IMR-90 (cell line): ENCODE results near the gene ATP5MC3. TPM values are rescaled to one million over a fixed set of nuclear protein-coding genes. Genes with fewer than 3 reads are reported as not detected.

Experiments
- ATAC-seq: fragments of 200-7000 bp; cut with Tn5 transposase; 2 replicates; pipeline ENCODE4 v1.9.1; 2020; ENCODE audit warnings: low read depth, mild to moderate bottlenecking, moderate library complexity
- Bru-seq: library from RNA; stranded (reverse); fragments of 400-500 nt; gene quantifications from one replicate; lab custom pipeline; 2021; lab: Mats Ljungman, UMichigan
- BruChase-seq, 2 experiments: library from RNA; stranded (reverse); fragments of 400-500 nt; gene quantifications; one replicate each; lab custom pipeline; 2021; lab: Mats Ljungman, UMichigan
- BruUV-seq: library from RNA; stranded (reverse); fragments of 400-500 nt; replicated peaks from 2 replicates; lab custom pipeline; 2021; lab: Mats Ljungman, UMichigan
- CTCF ChIA-PET: fragments of 300-600 bp; formaldehyde crosslinking; extraction: SDS; loops from one replicate; lab custom pipeline; 2021; ENCODE audit warnings: antibody characterized with exemption; lab: Yijun Ruan, JAX
- POLR2A ChIA-PET: fragments of 300-600 bp; sonication (Branson Sonifier 250); formaldehyde crosslinking; loops from one replicate; lab custom pipeline; 2022; ENCODE audit warnings: antibody characterized with exemption; ENCODE audit not compliant: unreplicated experiment; lab: Charles Lee
- DNase-seq: peaks from one replicate; pipeline ENCODE4 v3.0.0; 2013
- H2AFZ ChIP-seq: replicated peaks from 2 replicates; pipeline ENCODE3; 2013; ENCODE audit warnings: low read length, mild to moderate bottlenecking; ENCODE audit not compliant: poor library complexity
- H2AK5ac ChIP-seq: 2 replicates; pipeline ENCODE4 v1.6.1; 2013; ENCODE audit warnings: low read depth, low read length, inconsistent platforms
- H2AK9ac ChIP-seq: replicated peaks from 2 replicates; pipeline ENCODE3; 2013; ENCODE audit warnings: mild to moderate bottlenecking, low read depth, low read length, moderate library complexity; ENCODE audit not compliant: poor library complexity
- H2BK120ac ChIP-seq: 2 replicates; pipeline ENCODE4 v1.6.1; 2013; ENCODE audit warnings: low read depth, low read length, inconsistent platforms
- H2BK15ac ChIP-seq: 3 replicates; pipeline ENCODE4 v1.6.1; 2013; ENCODE audit warnings: low read depth, low read length, inconsistent platforms
- H2BK20ac ChIP-seq: 2 replicates; pipeline ENCODE4 v1.6.1; 2013; ENCODE audit warnings: low read depth, mild to moderate bottlenecking, inconsistent platforms, low read length, moderate library complexity
- H2BK5ac ChIP-seq: 2 replicates; pipeline ENCODE4 v1.6.1; 2013; ENCODE audit warnings: mild to moderate bottlenecking, low read depth, low read length, inconsistent platforms; ENCODE audit not compliant: poor library complexity, severe bottlenecking
- H3K14ac ChIP-seq: replicated peaks from 2 replicates; pipeline ENCODE4 v1.6.1; 2013; ENCODE audit warnings: low read depth, low read length, inconsistent platforms
- H3K18ac ChIP-seq: 2 replicates; pipeline ENCODE4 v1.6.1; 2013; ENCODE audit warnings: low read depth, low read length, control low read depth
- H3K23ac ChIP-seq: 2 replicates; pipeline ENCODE4 v1.6.1; 2013; ENCODE audit warnings: low read depth, low read length, inconsistent platforms
- H3K27ac ChIP-seq: 2 replicates; pipeline ENCODE4 v1.5.1; 2013; ENCODE audit warnings: mild to moderate bottlenecking, control low read depth, low read length; ENCODE audit not compliant: insufficient read depth
- H3K27me3 ChIP-seq: 2 replicates; pipeline ENCODE4 v1.6.1; 2013; ENCODE audit warnings: low read length; ENCODE audit not compliant: control insufficient read depth, insufficient read depth
- H3K36me3 ChIP-seq: 2 replicates; pipeline ENCODE4 v1.6.1; 2013; ENCODE audit warnings: low read length, mixed read lengths; ENCODE audit not compliant: control insufficient read depth, insufficient read depth
- H3K4ac ChIP-seq: 2 replicates; pipeline ENCODE4 v1.6.1; 2013; ENCODE audit warnings: low read depth, low read length, inconsistent platforms
- H3K4me1 ChIP-seq: 2 replicates; pipeline ENCODE4 v1.6.1; 2013; ENCODE audit warnings: low read length, mixed read lengths; ENCODE audit not compliant: control insufficient read depth, insufficient read depth
- H3K4me2 ChIP-seq: 2 replicates; pipeline ENCODE4 v1.6.1; 2013; ENCODE audit warnings: low read depth, mild to moderate bottlenecking, control low read depth, low read length, moderate library complexity
- H3K4me3 ChIP-seq: 2 replicates; pipeline ENCODE4 v1.5.1; 2013; ENCODE audit warnings: low read depth, mild to moderate bottlenecking, control low read depth, low read length, moderate library complexity; ENCODE audit not compliant: insufficient read depth
- H3K56ac ChIP-seq: 2 replicates; pipeline ENCODE4 v1.6.1; 2013; ENCODE audit warnings: low read length, inconsistent platforms; ENCODE audit not compliant: insufficient read depth; ENCODE audit errors: extremely low read depth
- H3K79me1 ChIP-seq, 2 experiments: 2 replicates each; pipeline ENCODE4 v1.6.1; 2013; ENCODE audit warnings: low read length in 2 of 2, inconsistent platforms in 1 of 2, low read depth in 1 of 2
- H3K9ac ChIP-seq: 2 replicates; pipeline ENCODE4 v1.6.1; 2013; ENCODE audit warnings: low read depth, low read length, control low read depth
- H3K9me1 ChIP-seq: 2 replicates; pipeline ENCODE4 v1.6.1; 2013; ENCODE audit warnings: low read length, inconsistent platforms; ENCODE audit not compliant: insufficient read depth
- H3K9me3 ChIP-seq: 2 replicates; pipeline ENCODE4 v1.6.1; 2013; ENCODE audit warnings: low read length; ENCODE audit not compliant: control insufficient read depth, insufficient read depth
- H4K20me1 ChIP-seq: 2 replicates; pipeline ENCODE4 v1.6.1; 2013; ENCODE audit warnings: low read length, inconsistent platforms; ENCODE audit not compliant: insufficient read depth
- H4K5ac ChIP-seq: 2 replicates; pipeline ENCODE4 v1.6.1; 2013; ENCODE audit warnings: mild to moderate bottlenecking, low read depth, low read length, control low read depth
- H4K8ac ChIP-seq, 2 experiments: 2 replicates each; pipeline ENCODE4 v1.6.1; 2013; ENCODE audit warnings: low read depth in 2 of 2, low read length in 2 of 2, control low read depth in 1 of 2, inconsistent platforms in 1 of 2
- H4K91ac ChIP-seq: 2 replicates; pipeline ENCODE4 v1.6.1; 2013; ENCODE audit warnings: low read depth, low read length, inconsistent platforms; ENCODE audit not compliant: insufficient read depth
- CEBPB ChIP-seq: IDR thresholded peaks from 2 replicates; pipeline ENCODE4 v1.6.1; 2012; ENCODE audit warnings: low read depth, low read length, improper control_type of control experiment
- CTCF ChIP-seq: conservative IDR thresholded peaks from 2 replicates; pipeline ENCODE4 v1.5.1; 2012; ENCODE audit warnings: mild to moderate bottlenecking, low read depth, low read length, improper control_type of control experiment
- ELK1 ChIP-seq: fragments of 150-350 bp; IDR thresholded peaks from 2 replicates; pipeline ENCODE4 v1.6.1; 2016; ENCODE audit warnings: low read depth, mild to moderate bottlenecking, low read length, moderate library complexity, borderline replicate concordance
- FOS ChIP-seq: fragments of 150-350 bp; IDR thresholded peaks from 2 replicates; pipeline ENCODE4 v1.6.1; 2016; ENCODE audit warnings: low read depth, low read length
- MAZ ChIP-seq: IDR thresholded peaks from 2 replicates; pipeline ENCODE4 v1.6.1; 2012; ENCODE audit warnings: low read depth, mild to moderate bottlenecking, low read length, improper control_type of control experiment, moderate library complexity, borderline replicate concordance
- MXI1 ChIP-seq: IDR thresholded peaks from 2 replicates; pipeline ENCODE4 v1.6.1; 2012; ENCODE audit warnings: low read depth, mild to moderate bottlenecking, low read length, moderate library complexity, borderline replicate concordance
- NFE2L2 ChIP-seq: fragments of 150-350 bp; IDR thresholded peaks from 2 replicates; pipeline ENCODE4 v1.6.1; 2016; ENCODE audit warnings: low read depth, mild to moderate bottlenecking, low read length
- RAD21 ChIP-seq: IDR thresholded peaks from 2 replicates; pipeline ENCODE4 v1.6.1; 2012; ENCODE audit warnings: low read length, improper control_type of control experiment
- RCOR1 ChIP-seq: IDR thresholded peaks from 2 replicates; pipeline ENCODE4 v1.6.1; 2012; ENCODE audit warnings: mild to moderate bottlenecking, low read length, improper control_type of control experiment; ENCODE audit not compliant: insufficient replicate concordance
- WGBS, 2 experiments: methylation state at CpG; one replicate each; pipeline versions ENCODE4 v1.1.5 to v1.1.7; 2013; ENCODE audit warnings: missing lambda C conversion rate in 2 of 2; ENCODE audit not compliant: insufficient read length in 1 of 2; ENCODE audit errors: extremely low coverage in 2 of 2; 5-methylcytosine and 5-hydroxymethylcytosine counted together
- dilution Hi-C: fragments of 300-500 bp; cut with HindIII; formaldehyde crosslinking; loops from one replicate; pipeline ENCODE4 v1.14.3; 2018; ENCODE audit warnings: low sequenced_read_pairs; ENCODE audit not compliant: unreplicated experiment
- in situ Hi-C: fragments of 300-500 bp; cut with MboI; formaldehyde crosslinking; loops from 3 replicates; pipeline ENCODE4 v1.14.3; 2019; ENCODE audit warnings: low sequenced_read_pairs, inconsistent platforms, mixed read lengths
- intact Hi-C: fragments of 100-400 bp; cut with micrococcal nuclease; formaldehyde crosslinking; loops from 2 replicates; pipeline ENCODE4 v1.10.0; 2022
- long read RNA-seq: library from polyadenylated mRNA; unstranded; transcript quantifications from one replicate; pipeline ENCODE4 v2.0.0, GENCODE V29; 2021; ENCODE audit not compliant: unreplicated experiment
- polyA plus RNA-seq, 3 experiments: library from polyadenylated mRNA; depleted of rRNA; stranded (reverse); fragments of >200 nt; gene quantifications; 2 replicates each; pipeline ENCODE4 v1.2.3, GENCODE V29; 2012; ENCODE audit warnings: low replicate concordance in 1 of 3
- total RNA-seq: library from RNA; depleted of rRNA; stranded (reverse); fragments of >200 nt; gene quantifications from 2 replicates; pipeline ENCODE4 v1.2.3, GENCODE V29; 2012; rRNA removed
- TF ChIP-seq, protein P1 (sequence below): fragments of 150-350 bp; IDR thresholded peaks from 2 replicates; pipeline ENCODE4 v1.6.1; 2017; ENCODE audit warnings: mild to moderate bottlenecking, antibody characterized with exemption, low read length, low read depth

Gene ATP5MC3
- total RNA-seq (167 and 226 TPM in 2 replicates), polyA plus RNA-seq (2012; rRNA removed) (365 and 385 TPM in 2 replicates), Bru-seq, nascent RNA (percentile 81 among the genes with signal in this experiment), BruChase-seq, experiment 1, labeled RNA remaining after a 6-hour chase (percentile 83 among the genes with signal in this experiment), BruChase-seq, experiment 2, labeled RNA remaining after a 2-hour chase (percentile 73 among the genes with signal in this experiment)
- polyA plus RNA-seq (2012; cell fraction: cytosol; rRNA removed): 299 and 417 TPM in 2 replicates
- polyA plus RNA-seq (2012; cell fraction: nucleus; rRNA removed; ENCODE audit: low replicate concordance): 94.0 and 181 TPM in 2 replicates
- long read RNA-seq, full-length matches to known transcripts: 156 of 171 reads
- long read RNA-seq, partial matches to known transcripts: 10 of 171 reads
- long read RNA-seq, other reads (novel, unspliced or antisense): 5 of 171 reads

DNA sequence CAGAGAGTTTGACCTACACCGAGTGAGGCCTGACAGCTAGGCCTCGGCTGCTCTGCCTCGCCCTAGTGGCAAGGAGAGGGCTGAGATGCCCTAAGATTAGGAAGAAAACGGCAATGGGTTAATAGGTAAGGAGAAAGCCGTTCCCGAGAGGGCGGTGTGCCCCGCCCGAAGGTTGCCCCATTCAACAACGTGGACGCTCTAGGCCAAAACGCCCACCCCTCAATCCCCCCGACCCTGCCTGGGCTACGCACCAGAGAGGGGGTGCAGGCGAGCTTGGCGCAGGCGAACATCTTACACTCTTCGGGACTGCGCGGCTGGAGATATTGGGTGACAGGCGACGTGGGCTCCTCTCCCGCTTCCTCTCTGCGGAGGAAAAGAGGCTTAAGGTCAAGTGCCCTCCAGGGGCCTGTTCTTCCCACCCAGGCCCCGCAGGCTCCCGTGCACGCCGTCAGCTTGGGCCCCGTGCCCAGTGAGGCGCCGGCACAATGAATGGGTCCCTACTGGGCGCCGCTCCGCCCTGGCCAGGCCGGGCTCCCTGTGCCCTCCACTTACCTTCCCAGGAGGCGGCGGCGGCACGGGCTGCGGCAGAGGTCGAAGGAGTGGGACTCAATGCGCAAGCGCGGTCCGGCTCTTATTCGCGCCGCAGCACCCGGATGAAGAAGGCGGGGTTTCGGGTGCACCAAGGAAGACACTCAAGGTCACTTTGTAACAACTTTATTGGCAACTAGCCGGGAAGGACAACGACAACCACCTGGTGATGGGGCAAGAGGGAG is at the start of gene ATP5MC3:
Gene ATP5MC3, minus strand, starts transcription at position 607 of the 773 bp plus-strand sequence. Its CDS starts 317 bp downstream, at position 290.
- intact Hi-C loops (no loop called here), in situ Hi-C loops (no loop called here), dilution Hi-C loops (no loop called here)
- peak within 1 kb of the TSS; percentile 58; the same call in 1 of the 2 replicates for H2BK120ac ChIP-seq
- ATAC-seq (peak; percentile 92), DNase-seq (peak; percentile 91)
- H4K8ac ChIP-seq: peak within 1 kb of the TSS; percentile 97 to 99
- peak within 1 kb of the TSS; percentile 79 for H4K91ac ChIP-seq
- H4K20me1 ChIP-seq: 0 out of 2 replicates have a peak, but pooled peaks cover 3% of the 10 kb centered on the region
- WGBS, 2 experiments: 0% methylated on average over 36 of the region's 53 CpGs; no CpG with 5 or more reads in 1 of the 2 experiments
- ChIA-PET POLR2A (no interaction called here), CTCF (no interaction called here)
- peaks cover 9 to 17% of the 10 kb centered on the region in 2 experiments for H3K79me1 ChIP-seq
- H3K4me2 ChIP-seq: peak within 1 kb of the TSS; percentile 94
- H2BK20ac ChIP-seq: peak within 1 kb of the TSS; percentile 59; the same call in 1 of the 2 replicates
- H3K9me1 ChIP-seq: no peaks in the 10 kb centered on the region
- H3K36me3 ChIP-seq: peaks cover 11% of the 10 kb centered on the region
- H3K18ac ChIP-seq: peak within 1 kb of the TSS; percentile 50
- no peaks in the 10 kb centered on the region for H3K4me1 ChIP-seq
- H2AFZ ChIP-seq: peak within 1 kb of the TSS; percentile 97
- peak within 1 kb of the TSS; percentile 53 for H2BK5ac ChIP-seq
- H3K9ac ChIP-seq: peak within 1 kb of the TSS; percentile 100
- H3K4me3 ChIP-seq: peak within 1 kb of the TSS; percentile 89
- H3K56ac ChIP-seq: peak within 1 kb of the TSS; percentile 86
- no peaks in the 10 kb centered on the region for H3K27me3 ChIP-seq
- BruUV-seq: TSS peak; percentile 29
- peak within 1 kb of the TSS; percentile 97 for H3K27ac ChIP-seq
- H3K4ac ChIP-seq: peak within 1 kb of the TSS; percentile 94
- H3K9me3 ChIP-seq: no peaks in the 10 kb centered on the region
- peak within 1 kb of the TSS; percentile 91 for H4K5ac ChIP-seq
- H3K14ac ChIP-seq: peak within 1 kb of the TSS; percentile 97
- H2AK5ac ChIP-seq: peak within 1 kb of the TSS; percentile 82
- peak within 1 kb of the TSS; percentile 77; the same call in 1 of the 3 replicates for H2BK15ac ChIP-seq
- H2AK9ac ChIP-seq: peak within 1 kb of the TSS; percentile 97
- H3K23ac ChIP-seq: peak within 1 kb of the TSS; percentile 96
- no peak for TF ChIP-seq RAD21
- TF ChIP-seq FOS: peak; percentile 24; the same call in 1 of the 2 replicates
- TF ChIP-seq, protein P1, sequence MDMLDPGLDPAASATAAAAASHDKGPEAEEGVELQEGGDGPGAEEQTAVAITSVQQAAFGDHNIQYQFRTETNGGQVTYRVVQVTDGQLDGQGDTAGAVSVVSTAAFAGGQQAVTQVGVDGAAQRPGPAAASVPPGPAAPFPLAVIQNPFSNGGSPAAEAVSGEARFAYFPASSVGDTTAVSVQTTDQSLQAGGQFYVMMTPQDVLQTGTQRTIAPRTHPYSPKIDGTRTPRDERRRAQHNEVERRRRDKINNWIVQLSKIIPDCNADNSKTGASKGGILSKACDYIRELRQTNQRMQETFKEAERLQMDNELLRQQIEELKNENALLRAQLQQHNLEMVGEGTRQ: no peak
- 0 out of 2 replicates have a peak, but pooled peaks have one; percentile 38 for TF ChIP-seq MAZ
- 0 out of 2 replicates have a peak, but pooled peaks have one; percentile 15 for TF ChIP-seq CTCF
- no peak for TF ChIP-seq NFE2L2
- 0 out of 2 replicates have a peak, but pooled peaks have one; percentile 46 for TF ChIP-seq MXI1
- TF ChIP-seq RCOR1: no peak
- TF ChIP-seq ELK1: no peak
- TF ChIP-seq CEBPB: no peak; the same call in 1 of the 2 replicates
